Activated CD4-positive, alpha-beta T cell treated with anti-CD3 and anti-CD28 coated beads, Interleukin-2, amount 10 ng/mL, durations not matched to agents 24 days and 14 days (primary cell): Measurements from ENCODE around the gene PARD3B. TPM values are rescaled to one million over a fixed set of nuclear protein-coding genes. Genes with fewer than 3 reads are reported as not detected.

Experiments used
- DNase-seq: peaks from one replicate; pipeline ENCODE4 v3.0.0; 2022
- H3K27ac Mint-ChIP-seq: one replicate; pipeline ENCODE4 v1.8.0; 2022; ENCODE audit warnings: mild to moderate bottlenecking, mixed read lengths
- H3K27me3 Mint-ChIP-seq: one replicate; pipeline ENCODE4 v1.8.0; 2022; ENCODE audit warnings: mixed read lengths
- H3K36me3 Mint-ChIP-seq: one replicate; pipeline ENCODE4 v1.8.0; 2022; ENCODE audit warnings: low read depth, mild to moderate bottlenecking, mixed read lengths
- H3K4me1 Mint-ChIP-seq: one replicate; pipeline ENCODE4 v1.8.0; 2021; ENCODE audit warnings: mixed read lengths
- H3K4me3 Mint-ChIP-seq: one replicate; pipeline ENCODE4 v1.8.0; 2022; ENCODE audit warnings: mild to moderate bottlenecking, moderate library complexity, mixed read lengths
- H3K9me3 Mint-ChIP-seq: one replicate; pipeline ENCODE4 v1.8.0; 2021; ENCODE audit warnings: mixed read lengths
- intact Hi-C: fragments of 100-400 bp; cut with micrococcal nuclease; formaldehyde crosslinking; loops from one replicate; pipeline ENCODE4 v1.15.1; 2023
- total RNA-seq: library from RNA; stranded (reverse); gene quantifications from 2 replicates; pipeline ENCODE4 v1.2.3, GENCODE V29; 2022

The PARD3B gene
- total RNA-seq, 1 donor from 2014 or later = 0.12 TPM

- Mint-ChIP-seq H3K27me3 (peaks cover 23% of the 10 kb centered on the region), H3K9me3 (no peaks in the 10 kb centered on the region), H3K27ac (no peak overlapping the region), H3K4me3 (no peak overlapping the region), H3K4me1 (peaks cover 15% of the 10 kb centered on the region), H3K36me3 (peaks cover 7% of the 10 kb centered on the region)
- intact Hi-C loops = no loop called here
- DNase-seq = no peak
Observed at GRCh38 chr2:204869132-204869823, 324.0 kb downstream of the PARD3B start.

GRCh38 chr2:204870053-204870452, 324.8 kb downstream of the PARD3B start:
- Mint-ChIP-seq H3K9me3 (no peaks in the 10 kb centered on the region), H3K36me3 (peaks cover 11% of the 10 kb centered on the region), H3K27me3 (peaks cover 19% of the 10 kb centered on the region), H3K4me1 (peaks cover 15% of the 10 kb centered on the region), H3K4me3 (no peak overlapping the region), H3K27ac (no peak overlapping the region)
- no peak for DNase-seq
- intact Hi-C loops = loop anchor here (10.0 kb wide), 2 partner anchors 325 to 605 kb away; no protein-coding TSS in a partner anchor

DNA sequence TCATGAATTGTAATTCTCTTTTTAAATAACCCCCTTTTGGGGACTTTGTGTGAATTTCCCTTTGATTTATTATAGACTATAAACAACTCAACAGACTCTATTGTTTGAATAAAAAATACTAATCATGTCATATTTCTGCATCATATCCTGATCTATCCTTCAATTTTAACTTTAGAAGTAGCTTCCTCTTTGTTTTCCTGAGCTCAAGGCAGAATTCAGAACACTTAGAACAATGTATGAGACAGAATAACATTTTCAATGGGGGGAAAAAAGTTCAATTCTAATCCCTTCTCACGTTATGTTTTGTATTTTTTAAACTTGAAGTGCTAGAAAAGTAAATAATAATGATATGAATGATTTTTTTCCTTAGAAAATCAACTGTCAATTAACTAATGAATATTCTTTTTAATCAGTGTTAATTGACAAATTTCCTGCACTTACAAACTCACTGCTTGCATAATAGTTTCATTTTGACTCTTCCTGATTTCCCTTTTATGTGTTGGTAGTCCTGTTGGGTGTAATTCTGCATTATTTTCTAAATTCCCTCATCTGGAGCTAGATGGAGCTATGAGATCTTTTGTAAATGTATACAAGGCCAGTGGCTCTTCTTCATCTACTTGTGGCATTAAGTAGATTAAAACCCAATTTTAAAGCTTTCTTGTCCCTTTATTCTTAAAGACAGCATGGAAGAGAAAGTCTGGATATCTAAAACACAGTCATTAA, 326.1 kb downstream of the PARD3B start:
- Mint-ChIP-seq H3K9me3 (peaks cover 10% of the 10 kb centered on the region), H3K4me3 (no peak overlapping the region), H3K4me1 (peaks cover 21% of the 10 kb centered on the region), H3K27me3 (peaks cover 15% of the 10 kb centered on the region), H3K27ac (no peak overlapping the region), H3K36me3 (peaks cover 16% of the 10 kb centered on the region)
- peak; percentile 66 for DNase-seq
- intact Hi-C loops = loop anchor here (1.0 to 10.0 kb wide), 5 partner anchors 100 to 809 kb away; no protein-coding TSS in a partner anchor

DNA sequence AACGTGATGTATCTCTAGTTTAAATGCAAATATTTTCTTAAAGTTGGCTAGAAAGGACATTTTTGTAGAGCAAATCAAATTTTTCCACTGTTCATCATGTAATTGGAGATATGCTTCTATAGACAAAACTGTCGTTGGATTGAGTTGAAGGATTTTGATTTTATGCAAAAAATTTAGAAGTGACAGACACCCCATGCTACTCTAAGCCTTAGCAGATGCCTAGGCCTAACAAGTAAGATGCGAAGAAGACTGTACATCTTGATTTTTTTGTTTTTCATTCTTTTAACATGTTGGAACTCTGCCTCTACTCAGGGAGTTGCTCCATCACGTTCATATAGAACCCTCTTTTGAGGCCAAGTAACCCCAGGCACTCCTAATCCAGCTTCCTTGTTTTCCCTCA, 331.0 kb downstream of the PARD3B start:
- H3K27ac Mint-ChIP-seq = no peak overlapping the region
- intact Hi-C loops = loop anchor here (10.0 kb wide), 2 partner anchors 318 to 598 kb away; no protein-coding TSS in a partner anchor
- peaks cover 14% of the 10 kb centered on the region for H3K9me3 Mint-ChIP-seq
- no peaks in the 10 kb centered on the region for H3K27me3 Mint-ChIP-seq
- no peak overlapping the region for H3K4me3 Mint-ChIP-seq
- H3K4me1 Mint-ChIP-seq = peaks cover 49% of the 10 kb centered on the region
- peaks cover 18% of the 10 kb centered on the region for H3K36me3 Mint-ChIP-seq
- no peak for DNase-seq

DNA sequence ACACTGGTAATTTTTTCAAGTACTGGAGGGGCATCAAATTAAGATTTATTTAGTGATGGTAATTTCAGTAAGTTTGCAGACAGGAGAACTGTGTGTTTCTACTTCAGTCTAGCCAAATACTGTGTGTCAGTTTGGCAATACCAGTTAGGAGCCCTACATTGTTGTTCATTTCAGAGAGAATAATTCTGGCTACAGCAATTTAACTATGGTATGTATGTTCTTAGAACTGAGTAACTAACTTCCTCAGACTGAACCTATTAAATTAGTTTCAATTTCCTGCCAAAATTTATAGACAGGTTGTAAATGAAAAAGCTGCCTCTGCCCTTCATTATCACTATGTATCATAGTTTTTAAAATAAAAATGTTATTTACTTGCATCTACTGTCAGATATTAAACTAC, 332.4 kb downstream of the PARD3B start:
- H3K27ac Mint-ChIP-seq = no peak overlapping the region
- intact Hi-C loops = loop anchor here (10.0 kb wide), 2 partner anchors 317 to 597 kb away; no protein-coding TSS in a partner anchor
- peaks cover 18% of the 10 kb centered on the region for H3K36me3 Mint-ChIP-seq
- H3K27me3 Mint-ChIP-seq = no peaks in the 10 kb centered on the region
- H3K4me1 Mint-ChIP-seq = peaks cover 52% of the 10 kb centered on the region
- peaks cover 14% of the 10 kb centered on the region for H3K9me3 Mint-ChIP-seq
- peak overlapping the region; percentile 21 for H3K4me3 Mint-ChIP-seq
- DNase-seq = no peak

GRCh38 chr2:204880928-204881327, 335.7 kb downstream of the PARD3B start:
- intact Hi-C loops = loop anchor here (5.0 kb wide), 1 partner anchor 66 kb away; no protein-coding TSS in a partner anchor
- peak overlapping the region; percentile 77 for H3K27ac Mint-ChIP-seq

DNA sequence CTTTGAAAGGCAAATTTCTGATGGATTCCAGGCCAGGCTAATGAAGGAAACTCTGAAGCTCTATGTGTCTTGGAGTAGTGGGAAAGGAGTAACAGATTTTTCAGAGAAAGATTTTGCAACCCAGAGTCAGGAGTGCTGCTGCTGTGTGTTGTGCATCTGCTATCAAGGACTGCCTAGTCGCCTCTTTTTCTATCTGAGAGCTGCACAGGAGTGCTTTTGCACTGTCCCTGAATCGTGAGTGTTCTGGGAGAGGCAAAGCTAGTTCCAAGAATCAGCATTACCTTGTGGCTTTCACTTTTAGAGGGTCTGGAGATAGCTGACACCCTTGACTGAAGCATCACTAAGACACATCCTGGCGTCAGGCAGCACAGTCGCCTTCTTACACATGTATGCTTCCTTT, 336.4 kb downstream of the PARD3B start:
- no peaks in the 10 kb centered on the region for H3K27me3 Mint-ChIP-seq
- intact Hi-C loops = loop anchor here (5.0 kb wide), 1 partner anchor 66 kb away; no protein-coding TSS in a partner anchor
- DNase-seq = peak; percentile 86
- H3K36me3 Mint-ChIP-seq = peaks cover 6% of the 10 kb centered on the region
- H3K27ac Mint-ChIP-seq = peak overlapping the region; percentile 77
- H3K9me3 Mint-ChIP-seq = peaks cover 20% of the 10 kb centered on the region
- peaks cover 44% of the 10 kb centered on the region for H3K4me1 Mint-ChIP-seq
- peak overlapping the region; percentile 74 for H3K4me3 Mint-ChIP-seq

More at GRCh38 chr2:204880928-204881327, 335.7 kb downstream of the PARD3B start:
- H3K4me1 Mint-ChIP-seq = peaks cover 44% of the 10 kb centered on the region
- H3K36me3 Mint-ChIP-seq = peaks cover 6% of the 10 kb centered on the region
- no peak for DNase-seq
- peak overlapping the region; percentile 74 for H3K4me3 Mint-ChIP-seq
- no peaks in the 10 kb centered on the region for H3K27me3 Mint-ChIP-seq
- H3K9me3 Mint-ChIP-seq = peaks cover 21% of the 10 kb centered on the region

GRCh38 chr2:204885747-204886146, 340.5 kb downstream of the PARD3B start:
- no peak overlapping the region for H3K27ac Mint-ChIP-seq
- H3K36me3 Mint-ChIP-seq = peaks cover 10% of the 10 kb centered on the region
- intact Hi-C loops = no loop called here
- peaks cover 28% of the 10 kb centered on the region for H3K9me3 Mint-ChIP-seq
- H3K4me3 Mint-ChIP-seq = no peak overlapping the region
- H3K4me1 Mint-ChIP-seq = peaks cover 26% of the 10 kb centered on the region
- no peak for DNase-seq
- H3K27me3 Mint-ChIP-seq = no peaks in the 10 kb centered on the region

DNA sequence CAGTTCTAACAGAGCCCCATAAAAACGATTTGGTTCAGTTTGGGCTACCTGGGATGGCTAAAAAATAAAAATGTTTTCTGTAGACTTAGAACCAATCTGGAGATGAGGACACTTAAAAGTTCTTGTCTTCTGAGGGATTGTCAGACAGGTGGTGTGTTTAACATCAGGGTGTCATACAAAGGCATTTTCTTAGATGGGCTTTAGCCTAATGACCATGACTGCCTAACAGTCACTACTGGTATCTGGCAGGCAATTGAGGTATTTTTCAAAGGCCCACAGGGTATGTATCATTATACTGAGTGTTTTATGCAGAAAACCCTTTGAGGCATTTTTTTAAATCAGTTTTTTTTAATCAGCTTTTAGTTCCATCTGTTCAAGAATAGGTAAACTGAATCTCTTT, 341.4 kb downstream of the PARD3B start:
- intact Hi-C loops = no loop called here
- DNase-seq = no peak
- H3K27ac Mint-ChIP-seq = no peak overlapping the region
- H3K27me3 Mint-ChIP-seq = no peaks in the 10 kb centered on the region
- H3K9me3 Mint-ChIP-seq = peaks cover 28% of the 10 kb centered on the region
- peaks cover 16% of the 10 kb centered on the region for H3K4me1 Mint-ChIP-seq
- peaks cover 10% of the 10 kb centered on the region for H3K36me3 Mint-ChIP-seq
- H3K4me3 Mint-ChIP-seq = no peak overlapping the region

- DNase-seq = no peak
- Mint-ChIP-seq H3K4me3 (no peak overlapping the region), H3K9me3 (peaks cover 28% of the 10 kb centered on the region), H3K27ac (no peak overlapping the region), H3K27me3 (no peaks in the 10 kb centered on the region), H3K36me3 (peaks cover 10% of the 10 kb centered on the region), H3K4me1 (peaks cover 9% of the 10 kb centered on the region)
- intact Hi-C loops = no loop called here
Observed at GRCh38 chr2:204888222-204888621, 342.9 kb downstream of the PARD3B start.

DNA sequence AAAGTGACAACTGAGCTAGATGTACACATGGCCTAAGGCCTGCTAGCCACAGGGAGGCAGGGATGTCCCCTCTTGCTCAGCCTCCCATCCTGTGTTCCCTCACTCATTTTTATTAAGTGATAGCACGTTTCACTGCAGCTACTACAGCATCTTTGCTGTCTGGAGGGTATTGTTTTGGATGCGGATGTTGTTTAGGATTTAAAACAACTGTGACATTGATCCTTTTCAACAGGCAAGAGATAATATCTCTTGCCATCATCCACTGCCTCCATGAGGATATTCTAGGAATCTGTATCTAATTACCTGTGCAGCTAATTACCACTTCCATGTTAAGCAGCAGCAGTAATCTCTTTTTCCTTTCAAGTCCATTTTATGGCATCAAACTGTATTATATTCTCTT, 345.4 kb downstream of the PARD3B start:
- H3K4me1 Mint-ChIP-seq = peaks cover 9% of the 10 kb centered on the region
- no peak for DNase-seq
- H3K9me3 Mint-ChIP-seq = peaks cover 17% of the 10 kb centered on the region
- no peaks in the 10 kb centered on the region for H3K27me3 Mint-ChIP-seq
- H3K27ac Mint-ChIP-seq = no peak overlapping the region
- peaks cover 7% of the 10 kb centered on the region for H3K36me3 Mint-ChIP-seq
- H3K4me3 Mint-ChIP-seq = no peak overlapping the region
- intact Hi-C loops = loop anchor here (5.0 kb wide), 1 partner anchor 722 kb away; no protein-coding TSS in a partner anchor

GRCh38 chr2:204891739-204892138, 346.5 kb downstream of the PARD3B start:
- Mint-ChIP-seq H3K4me3 (no peak overlapping the region), H3K27ac (no peak overlapping the region), H3K27me3 (no peaks in the 10 kb centered on the region), H3K9me3 (peaks cover 12% of the 10 kb centered on the region), H3K36me3 (peaks cover 9% of the 10 kb centered on the region), H3K4me1 (peaks cover 10% of the 10 kb centered on the region)
- no peak for DNase-seq
- intact Hi-C loops = loop anchor here (5.0 kb wide), 1 partner anchor 721 kb away; no protein-coding TSS in a partner anchor

GRCh38 chr2:204892506-204893255, 347.4 kb downstream of the PARD3B start:
- Mint-ChIP-seq H3K4me1 (peaks cover 10% of the 10 kb centered on the region), H3K27ac (no peak overlapping the region), H3K4me3 (no peak overlapping the region), H3K27me3 (no peaks in the 10 kb centered on the region), H3K9me3 (peaks cover 11% of the 10 kb centered on the region), H3K36me3 (peaks cover 11% of the 10 kb centered on the region)
- intact Hi-C loops = loop anchor here (5.0 kb wide), 1 partner anchor 720 kb away; no protein-coding TSS in a partner anchor
- DNase-seq = no peak
